H9 (cell line): ENCODE measurements around the gene ORM2. TPM values are rescaled to one million over a fixed set of nuclear protein-coding genes. Genes with fewer than 3 reads are reported as not detected.

Source experiments
- DNase-seq: peaks from one replicate; pipeline ENCODE4 v3.0.0-alpha.2; 2017
- H2AFZ ChIP-seq: one replicate; pipeline ENCODE4 v1.6.1; 2013; ENCODE audit warnings: mild to moderate bottlenecking, low read length, control low read depth, moderate library complexity
- H2AK5ac ChIP-seq: 2 replicates; pipeline ENCODE4 v1.6.1; 2013; ENCODE audit warnings: low read length, control low read depth, mixed read lengths; ENCODE audit not compliant: insufficient read length
- H2BK120ac ChIP-seq: one replicate; pipeline ENCODE4 v1.6.1; 2013; ENCODE audit warnings: low read depth, mild to moderate bottlenecking, low read length, control low read depth, inconsistent platforms; ENCODE audit not compliant: poor library complexity, severe bottlenecking
- H2BK12ac ChIP-seq: 2 replicates; pipeline ENCODE4 v1.6.1; 2013; ENCODE audit warnings: low read length, control low read depth, mixed read lengths, low read depth; ENCODE audit not compliant: insufficient read length
- H2BK15ac ChIP-seq: 2 replicates; pipeline ENCODE4 v1.6.1; 2013; ENCODE audit warnings: low read depth, low read length, control low read depth
- H2BK20ac ChIP-seq: one replicate; pipeline ENCODE4 v1.6.1; 2013; ENCODE audit warnings: low read depth, mild to moderate bottlenecking, low read length, control low read depth, inconsistent platforms; ENCODE audit not compliant: poor library complexity, severe bottlenecking
- H2BK5ac ChIP-seq: 2 replicates; pipeline ENCODE4 v1.6.1; 2013; ENCODE audit warnings: low read length, control low read depth, mixed read lengths; ENCODE audit not compliant: insufficient read length
- H3K14ac ChIP-seq: 2 replicates; pipeline ENCODE4 v1.6.1; 2013; ENCODE audit warnings: low read length, control low read depth; ENCODE audit not compliant: insufficient read depth
- H3K18ac ChIP-seq: 2 replicates; pipeline ENCODE4 v1.6.1; 2013; ENCODE audit warnings: low read depth, mild to moderate bottlenecking, mixed read lengths, low read length, control low read depth; ENCODE audit not compliant: insufficient read length
- H3K23ac ChIP-seq: 2 replicates; pipeline ENCODE4 v1.6.1; 2013; ENCODE audit warnings: low read length, control low read depth, mixed read lengths, low read depth; ENCODE audit not compliant: insufficient read length
- H3K23me2 ChIP-seq: 2 replicates; pipeline ENCODE4 v1.6.1; 2013; ENCODE audit warnings: low read depth, mild to moderate bottlenecking, mixed read lengths, low read length, control low read depth; ENCODE audit not compliant: insufficient read length, poor library complexity, severe bottlenecking
- H3K27ac ChIP-seq: 2 replicates; pipeline ENCODE4 v1.5.1; 2013; ENCODE audit warnings: low read length, control low read depth, mixed read lengths, low read depth; ENCODE audit not compliant: insufficient read length
- H3K27me3 ChIP-seq: 2 replicates; pipeline ENCODE4 v1.6.1; 2013; ENCODE audit warnings: low read length, control low read depth, inconsistent platforms; ENCODE audit not compliant: insufficient read depth
- H3K4ac ChIP-seq: 2 replicates; pipeline ENCODE4 v1.6.1; 2013; ENCODE audit warnings: low read depth, mild to moderate bottlenecking, control low read depth, inconsistent platforms, low read length, moderate library complexity
- H3K4me1 ChIP-seq: 2 replicates; pipeline ENCODE4 v1.6.1; 2013; ENCODE audit warnings: low read length, control low read depth, inconsistent platforms; ENCODE audit not compliant: insufficient read depth
- H3K4me2 ChIP-seq: 2 replicates; pipeline ENCODE4 v1.6.1; 2013; ENCODE audit warnings: low read length, control low read depth, mixed read lengths; ENCODE audit not compliant: insufficient read length, insufficient read depth
- H3K56ac ChIP-seq: 2 replicates; pipeline ENCODE4 v1.6.1; 2013; ENCODE audit warnings: low read depth, mild to moderate bottlenecking, mixed read lengths, low read length, control low read depth; ENCODE audit not compliant: insufficient read length
- H3K79me1 ChIP-seq: 2 replicates; pipeline ENCODE4 v1.6.1; 2013; ENCODE audit warnings: low read depth, mild to moderate bottlenecking, moderate library complexity, low read length, control low read depth, inconsistent platforms; ENCODE audit not compliant: insufficient read depth, poor library complexity, severe bottlenecking
- H3K79me2 ChIP-seq: 2 replicates; pipeline ENCODE4 v1.6.1; 2013; ENCODE audit warnings: low read length, control low read depth, inconsistent platforms; ENCODE audit not compliant: insufficient read depth
- H3K9ac ChIP-seq: 2 replicates; pipeline ENCODE4 v1.6.1; 2013; ENCODE audit warnings: low read length, control low read depth, mixed read lengths; ENCODE audit not compliant: insufficient read length; ENCODE audit errors: extremely low read depth
- H3K9me3 ChIP-seq: one replicate; pipeline ENCODE4 v1.6.1; 2013; ENCODE audit warnings: low read depth, low read length, inconsistent platforms; ENCODE audit not compliant: control insufficient read depth
- H3T11ph ChIP-seq: one replicate; pipeline ENCODE4 v1.6.1; 2013; ENCODE audit warnings: mild to moderate bottlenecking, low read length, control low read depth, inconsistent platforms
- H4K20me1 ChIP-seq: one replicate; pipeline ENCODE4 v1.6.1; 2013; ENCODE audit not compliant: control insufficient read depth, insufficient read length, insufficient read depth
- H4K5ac ChIP-seq: 2 replicates; pipeline ENCODE4 v1.6.1; 2013; ENCODE audit warnings: low read depth, mild to moderate bottlenecking, mixed read lengths, low read length, control low read depth; ENCODE audit not compliant: insufficient read length
- H4K8ac ChIP-seq: replicated peaks from 2 replicates; pipeline ENCODE4 v1.6.1; 2013; ENCODE audit warnings: low read length, control low read depth, mixed read lengths, low read depth; ENCODE audit not compliant: insufficient read length
- H4K91ac ChIP-seq: 2 replicates; pipeline ENCODE4 v1.6.1; 2013; ENCODE audit warnings: low read depth, mild to moderate bottlenecking, moderate library complexity, mixed read lengths, low read length, control low read depth; ENCODE audit not compliant: insufficient read length
- H3K27ac Mint-ChIP-seq, 3 experiments: 2 replicates in 2 of 3; 3 replicates in 1 of 3; pipeline ENCODE4 v1.8.0; 2020 to 2021; ENCODE audit warnings: mixed read lengths in 3 of 3, mild to moderate bottlenecking in 1 of 3, moderate library complexity in 1 of 3
- H3K27me3 Mint-ChIP-seq: 2 replicates; pipeline ENCODE4 v1.8.0; 2021; ENCODE audit warnings: low read depth, mild to moderate bottlenecking, moderate library complexity, mixed read lengths
- H3K36me3 Mint-ChIP-seq, 3 experiments: 2 replicates in 2 of 3; 3 replicates in 1 of 3; pipeline ENCODE4 v1.8.0; 2020 to 2021; ENCODE audit warnings: low read depth in 3 of 3, mixed read lengths in 3 of 3; ENCODE audit not compliant: insufficient read depth in 1 of 3
- H3K4me1 Mint-ChIP-seq, 2 experiments: 2 replicates each; pipeline ENCODE4 v1.8.0; 2020; ENCODE audit warnings: mixed read lengths in 2 of 2
- H3K4me3 Mint-ChIP-seq, 2 experiments: 2 replicates in 1 of 2; 3 replicates in 1 of 2; pipeline ENCODE4 v1.8.0; 2020 to 2021; ENCODE audit warnings: mild to moderate bottlenecking in 2 of 2, mixed read lengths in 2 of 2, moderate library complexity in 1 of 2
- H3K9me3 Mint-ChIP-seq, 2 experiments: 2 replicates in 1 of 2; 3 replicates in 1 of 2; pipeline ENCODE4 v1.8.0; 2020; ENCODE audit warnings: mild to moderate bottlenecking in 2 of 2, mixed read lengths in 2 of 2, moderate library complexity in 1 of 2
- CTCF ChIP-seq: fragments of 200-600 bp; sonication (generic); conservative IDR thresholded peaks from 3 replicates; pipeline ENCODE4 v1.8.0; 2021; ENCODE audit warnings: antibody characterized with exemption, mild to moderate bottlenecking
- WGBS: extraction: QIAGEN DNeasy Blood & Tissue Kit; methylation state at CpG from one replicate; pipeline ENCODE4 v1.1.7; 2013; ENCODE audit warnings: missing lambda C conversion rate, low lambda C conversion rate, mixed read lengths; ENCODE audit not compliant: insufficient read length; ENCODE audit errors: extremely low coverage; 5-methylcytosine and 5-hydroxymethylcytosine counted together
- total RNA-seq: library from RNA; stranded (reverse); gene quantifications from 2 replicates; pipeline ENCODE4 v1.2.1, GENCODE V29; 2021

ORM2 gene
- total RNA-seq, 1 experiment from 2014 or later, result 1.2 TPM

GRCh38 chr9:114313186-114313585 is 16.5 kb upstream of the ORM2 start:
- no peaks in the 10 kb centered on the region for H3K9me3 ChIP-seq

More at GRCh38 chr9:114313186-114313585, 16.5 kb upstream of the ORM2 start:
- H4K8ac ChIP-seq, result no peak overlapping the region
- H3K79me1 ChIP-seq, result no peaks in the 10 kb centered on the region
- H3K14ac ChIP-seq, result no peak overlapping the region
- WGBS, result no CpG with 5 or more reads among the region's 8 CpGs
- no peak for TF ChIP-seq CTCF
- H3K18ac ChIP-seq, result no peak overlapping the region
- Mint-ChIP-seq H3K9me3 (no peaks in the 10 kb centered on the region), H3K36me3 (peaks cover 0 to 7% (median 0%) of the 10 kb centered on the region in 3 experiments; a peak in 3 of 7 replicates), H3K27me3 (no peaks in the 10 kb centered on the region; the same call in none of the 2 replicates), H3K27ac (no peak overlapping the region), H3K4me3 (no peak overlapping the region), H3K4me1 (peaks cover 0 to 5% of the 10 kb centered on the region in 2 experiments; a peak in 3 of 4 replicates)
- H2AK5ac ChIP-seq, result no peak overlapping the region
- no peak overlapping the region for H3T11ph ChIP-seq
- no peaks in the 10 kb centered on the region for H3K23me2 ChIP-seq
- no peaks in the 10 kb centered on the region for H3K79me2 ChIP-seq
- no peak for DNase-seq
- no peak overlapping the region for H2AFZ ChIP-seq
- H2BK5ac ChIP-seq, result no peak overlapping the region
- no peak overlapping the region for H2BK20ac ChIP-seq
- H3K9ac ChIP-seq, result no peak overlapping the region
- H2BK12ac ChIP-seq, result no peak overlapping the region
- no peaks in the 10 kb centered on the region for H3K4me1 ChIP-seq
- no peak overlapping the region for H2BK15ac ChIP-seq
- H3K4ac ChIP-seq, result no peak overlapping the region
- H4K91ac ChIP-seq, result no peak overlapping the region
- no peaks in the 10 kb centered on the region for H3K27me3 ChIP-seq
- no peak overlapping the region for H3K56ac ChIP-seq
- no peak overlapping the region for H3K4me2 ChIP-seq
- no peak overlapping the region for H4K5ac ChIP-seq
- H3K27ac ChIP-seq, result no peak overlapping the region
- no peak overlapping the region for H2BK120ac ChIP-seq
- H4K20me1 ChIP-seq, result no peaks in the 10 kb centered on the region
- H3K23ac ChIP-seq, result no peak overlapping the region
